HCEC 1CT (cell line): ENCODE data around the gene TRIOBP.
A peak's percentile ranks its signal among the peaks of the same experiment; 100 is the strongest.
"Not testable (repeated sequence)": the region's sequence is repeated elsewhere in the genome, so short reads cannot be mapped to it uniquely, and the experiment has no call there.

ENCODE experiments used
- DNase-seq: peaks from one replicate; pipeline ENCODE4 v3.0.0-alpha.2; 2017

TRIOBP gene, protein sequence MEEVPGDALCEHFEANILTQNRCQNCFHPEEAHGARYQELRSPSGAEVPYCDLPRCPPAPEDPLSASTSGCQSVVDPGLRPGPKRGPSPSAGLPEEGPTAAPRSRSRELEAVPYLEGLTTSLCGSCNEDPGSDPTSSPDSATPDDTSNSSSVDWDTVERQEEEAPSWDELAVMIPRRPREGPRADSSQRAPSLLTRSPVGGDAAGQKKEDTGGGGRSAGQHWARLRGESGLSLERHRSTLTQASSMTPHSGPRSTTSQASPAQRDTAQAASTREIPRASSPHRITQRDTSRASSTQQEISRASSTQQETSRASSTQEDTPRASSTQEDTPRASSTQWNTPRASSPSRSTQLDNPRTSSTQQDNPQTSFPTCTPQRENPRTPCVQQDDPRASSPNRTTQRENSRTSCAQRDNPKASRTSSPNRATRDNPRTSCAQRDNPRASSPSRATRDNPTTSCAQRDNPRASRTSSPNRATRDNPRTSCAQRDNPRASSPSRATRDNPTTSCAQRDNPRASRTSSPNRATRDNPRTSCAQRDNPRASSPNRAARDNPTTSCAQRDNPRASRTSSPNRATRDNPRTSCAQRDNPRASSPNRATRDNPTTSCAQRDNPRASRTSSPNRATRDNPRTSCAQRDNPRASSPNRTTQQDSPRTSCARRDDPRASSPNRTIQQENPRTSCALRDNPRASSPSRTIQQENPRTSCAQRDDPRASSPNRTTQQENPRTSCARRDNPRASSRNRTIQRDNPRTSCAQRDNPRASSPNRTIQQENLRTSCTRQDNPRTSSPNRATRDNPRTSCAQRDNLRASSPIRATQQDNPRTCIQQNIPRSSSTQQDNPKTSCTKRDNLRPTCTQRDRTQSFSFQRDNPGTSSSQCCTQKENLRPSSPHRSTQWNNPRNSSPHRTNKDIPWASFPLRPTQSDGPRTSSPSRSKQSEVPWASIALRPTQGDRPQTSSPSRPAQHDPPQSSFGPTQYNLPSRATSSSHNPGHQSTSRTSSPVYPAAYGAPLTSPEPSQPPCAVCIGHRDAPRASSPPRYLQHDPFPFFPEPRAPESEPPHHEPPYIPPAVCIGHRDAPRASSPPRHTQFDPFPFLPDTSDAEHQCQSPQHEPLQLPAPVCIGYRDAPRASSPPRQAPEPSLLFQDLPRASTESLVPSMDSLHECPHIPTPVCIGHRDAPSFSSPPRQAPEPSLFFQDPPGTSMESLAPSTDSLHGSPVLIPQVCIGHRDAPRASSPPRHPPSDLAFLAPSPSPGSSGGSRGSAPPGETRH (N-terminal part only)

DNA sequence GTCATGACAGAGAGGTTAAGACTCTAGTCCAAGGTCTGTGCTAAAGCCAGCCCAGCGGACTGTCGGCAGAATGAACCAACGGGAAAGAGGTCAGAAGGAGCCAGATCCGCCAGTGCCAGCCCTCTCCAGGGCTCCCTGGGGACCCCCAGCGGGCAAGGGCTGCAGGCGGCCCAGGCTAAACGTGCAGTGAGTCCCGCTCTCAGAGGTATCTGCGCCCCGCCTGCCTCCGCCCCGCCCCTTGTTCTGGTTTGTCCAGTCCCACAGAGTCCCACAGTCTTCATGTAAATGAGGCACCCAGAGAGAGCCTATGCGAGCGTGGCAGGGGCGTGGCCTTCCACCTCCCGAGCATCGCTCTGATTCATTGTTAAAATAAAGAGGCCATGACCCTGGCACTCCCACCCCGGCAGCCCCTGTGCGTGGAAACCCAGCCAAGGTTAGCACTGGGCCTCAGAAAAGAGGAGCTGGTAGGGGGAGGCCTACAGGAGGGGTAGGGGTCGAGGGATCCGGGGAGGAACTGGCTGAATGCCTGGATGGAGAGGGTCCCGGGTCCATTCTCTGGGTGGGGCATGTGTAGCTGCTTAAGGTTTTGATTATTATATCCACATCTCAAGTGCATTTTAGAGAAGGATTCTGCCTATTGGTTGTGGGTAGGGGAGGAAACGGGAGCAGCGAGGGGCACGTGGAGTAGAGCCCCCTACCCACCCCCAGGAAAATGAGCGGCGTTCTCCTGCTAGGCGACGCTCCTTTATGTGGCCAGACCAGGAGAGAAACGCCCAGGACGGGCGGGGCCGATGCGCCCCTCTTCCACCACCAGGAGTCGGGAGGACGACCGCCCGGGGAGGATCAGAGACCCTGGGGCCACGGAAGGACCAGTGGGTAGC, at the start of gene TRIOBP:
Gene TRIOBP (plus strand): TSS at position 392 of the 881 bp plus-strand sequence. CDS start 4,318 bp downstream, outside the sequence.
- peak; percentile 92 for DNase-seq

DNA sequence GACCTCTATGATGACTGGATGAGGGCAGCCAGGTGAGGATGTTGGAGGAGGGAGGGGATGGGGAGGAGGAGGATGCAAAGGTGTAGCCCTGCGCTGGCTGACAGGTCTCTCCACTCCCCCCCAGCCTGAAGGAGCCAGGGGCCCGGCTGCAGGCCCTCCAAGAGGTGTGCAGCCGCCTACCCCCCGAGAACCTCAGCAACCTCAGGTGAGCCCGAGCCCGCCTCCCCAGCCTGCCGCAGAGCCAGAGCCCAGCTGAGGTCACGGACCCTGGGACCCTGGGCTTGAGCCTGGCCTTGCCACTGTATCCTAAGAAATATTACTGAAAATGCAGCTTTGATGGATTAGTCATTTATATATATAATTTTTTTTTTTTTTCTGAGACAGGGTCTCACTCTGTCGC, 49.5 kb upstream of the TRIOBP start:
- DNase-seq, result no peak

DNA sequence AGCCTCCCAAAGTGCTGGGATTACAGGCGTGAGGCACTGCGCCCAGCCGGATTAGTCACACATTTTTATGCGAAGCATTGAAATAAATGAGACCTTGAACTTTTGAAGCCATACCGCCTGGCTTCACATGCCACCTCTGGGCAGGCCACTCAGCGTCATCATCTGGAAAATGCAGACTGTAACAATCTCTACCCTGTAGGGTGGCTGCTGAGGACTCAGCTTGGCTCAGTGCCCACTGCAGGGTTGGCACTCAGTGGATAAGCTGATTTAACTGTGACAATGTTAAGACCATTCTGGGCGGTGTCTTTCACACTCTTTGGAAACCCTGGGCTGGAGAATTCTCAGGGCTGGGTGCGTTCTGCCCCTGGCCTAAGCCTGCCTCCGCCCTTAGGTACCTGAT, 48.9 kb upstream of the TRIOBP start:
- no peak for DNase-seq

GRCh38 chr22:37650463-37651136, 46.2 kb upstream of the TRIOBP start:
- DNase-seq, result no peak

DNA sequence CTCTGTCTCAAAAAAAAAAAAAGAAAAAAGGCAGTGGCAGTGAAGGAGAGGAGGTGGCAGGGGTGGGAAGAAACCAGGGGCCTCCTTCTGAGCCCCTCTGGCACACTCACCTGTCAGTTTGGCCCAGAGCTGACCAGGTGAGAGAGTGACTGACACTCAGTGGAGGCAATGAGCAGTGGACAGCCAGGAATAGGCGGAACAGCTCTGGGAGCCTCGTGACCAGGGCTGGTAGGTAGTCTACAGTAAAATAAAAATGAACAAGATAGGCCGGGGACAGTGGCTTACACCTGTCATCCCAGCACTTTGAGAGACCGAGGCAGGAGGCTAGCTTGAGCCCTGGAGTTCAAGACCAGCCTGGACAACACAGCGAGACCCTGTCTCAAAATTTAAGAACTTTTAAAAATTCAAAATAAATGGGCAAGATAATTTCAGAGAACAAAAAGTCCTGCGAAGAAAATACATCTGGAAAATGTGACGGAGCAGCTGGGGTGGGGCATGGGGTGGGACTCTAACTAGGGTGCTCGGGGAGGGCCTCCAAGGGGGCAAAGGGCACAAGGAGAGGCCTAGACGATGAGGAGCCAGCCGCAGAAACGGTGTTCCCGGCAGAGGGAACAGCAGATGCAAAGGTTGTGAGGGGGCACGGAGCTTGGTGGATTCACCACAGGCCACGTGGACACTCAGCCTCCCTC, 42.1 kb upstream of the TRIOBP start:
- no peak for DNase-seq

DNA sequence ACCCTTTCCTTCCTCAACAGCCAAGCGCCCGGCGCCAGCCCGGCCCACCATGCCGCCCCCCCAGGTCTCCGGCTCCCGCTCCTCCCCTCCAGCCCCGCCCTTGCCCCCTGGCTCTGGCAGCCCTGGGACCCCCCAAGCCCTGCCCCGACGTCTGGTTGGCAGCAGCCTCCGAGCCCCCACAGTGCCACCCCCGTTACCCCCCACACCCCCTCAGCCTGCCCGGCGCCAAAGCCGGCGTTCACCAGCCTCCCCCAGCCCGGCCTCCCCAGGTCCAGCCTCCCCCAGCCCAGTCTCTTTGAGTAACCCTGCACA, 41.6 kb upstream of the TRIOBP start:
- DNase-seq, result no peak

GRCh38 chr22:37656583-37656982, 40.3 kb upstream of the TRIOBP start:
- DNase-seq, result not testable (repeated sequence)

- no peak for DNase-seq
These were observed 39.2 kb upstream of the TRIOBP start for GRCh38 chr22:37657590-37658132.

GRCh38 chr22:37658133-37659065, 38.4 kb upstream of the TRIOBP start, which contains the start of gene PDXP:
TSS of gene PDXP (plus strand) at chr22:37658723. CDS start at chr22:37658783, 60 bp downstream.
- peak; percentile 100 for DNase-seq

DNA sequence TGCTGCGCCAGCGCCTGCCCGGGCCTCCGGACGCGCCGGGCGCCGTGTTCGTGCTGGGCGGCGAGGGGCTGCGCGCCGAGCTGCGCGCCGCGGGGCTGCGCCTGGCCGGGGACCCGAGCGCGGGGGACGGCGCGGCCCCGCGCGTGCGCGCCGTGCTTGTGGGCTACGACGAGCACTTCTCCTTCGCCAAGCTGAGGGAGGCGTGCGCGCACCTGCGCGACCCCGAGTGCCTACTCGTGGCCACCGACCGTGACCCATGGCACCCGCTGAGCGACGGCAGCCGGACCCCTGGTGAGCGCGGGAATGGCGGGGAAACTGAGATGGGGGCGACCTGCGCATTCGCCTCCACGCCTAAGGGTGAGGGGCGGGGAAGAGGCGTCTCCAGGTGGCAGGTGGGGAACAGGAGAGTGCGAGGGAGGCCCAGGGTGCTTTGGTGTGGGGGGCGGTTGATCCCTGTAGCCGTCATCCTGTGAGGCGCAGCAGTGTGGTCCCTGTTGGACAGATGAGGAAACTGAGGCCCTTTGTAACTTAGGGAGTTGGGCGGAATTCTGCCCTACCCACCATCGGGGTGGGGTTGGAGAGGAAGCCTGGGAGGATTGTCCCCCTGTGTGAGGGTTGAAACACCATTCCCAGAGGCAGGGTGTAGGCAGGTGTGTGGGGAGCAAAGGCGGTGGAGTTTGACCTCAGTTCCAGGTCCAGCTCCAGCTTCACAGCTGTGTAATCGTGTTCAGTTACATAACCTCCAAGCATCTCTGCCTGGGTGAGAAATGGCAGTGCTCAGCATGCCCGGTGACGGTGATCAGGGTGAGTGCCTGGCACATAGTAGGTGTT, 37.6 kb upstream of the TRIOBP start:
- DNase-seq, result no peak

GRCh38 chr22:37659897-37660708, 36.7 kb upstream of the TRIOBP start:
- no peak for DNase-seq

DNA sequence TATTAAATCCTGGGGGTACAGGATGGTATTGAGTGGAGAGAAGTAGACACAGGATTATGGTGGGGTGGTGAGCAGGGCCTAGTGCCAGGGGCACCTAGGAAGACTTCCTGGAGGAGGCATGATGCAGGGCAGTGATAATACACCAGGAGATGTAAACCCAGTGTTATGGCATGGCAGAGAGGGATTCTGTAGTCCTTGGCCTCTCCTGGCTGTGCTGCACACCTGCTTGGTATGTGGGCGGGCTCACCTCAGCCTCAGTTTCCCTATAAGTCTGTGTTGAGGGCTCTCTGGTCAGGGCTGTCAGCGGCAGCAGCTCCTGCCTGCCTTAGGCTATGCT, 36.2 kb upstream of the TRIOBP start:
- no peak for DNase-seq

- DNase-seq, result peak; percentile 69
These were observed 35.5 kb upstream of the TRIOBP start for GRCh38 chr22:37661160-37661924.

DNA sequence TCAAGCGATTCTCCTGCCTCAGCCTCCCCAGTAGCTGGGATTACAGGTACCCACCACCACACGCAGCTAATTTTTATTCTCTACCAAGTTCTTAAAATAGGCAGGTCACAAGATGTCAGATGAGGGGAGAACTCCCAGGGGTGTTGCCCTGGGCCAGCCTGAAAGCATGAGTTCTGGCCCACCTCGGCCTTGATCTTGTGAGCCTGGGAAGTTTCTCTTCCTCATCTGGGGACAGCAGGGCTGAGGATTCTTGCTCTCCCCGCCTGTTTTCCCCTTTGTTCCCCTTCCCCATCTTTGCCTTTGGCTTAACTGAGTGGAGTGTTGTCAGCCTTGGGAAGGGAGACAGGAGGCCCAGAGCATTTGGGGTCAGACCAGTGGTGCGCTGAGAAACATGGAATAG, 34.8 kb upstream of the TRIOBP start:
- DNase-seq, result no peak

- DNase-seq, result peak; percentile 73
These were observed 33.2 kb upstream of the TRIOBP start for GRCh38 chr22:37663521-37664140.
